ENCODE data around the gene SLC33A1. TPM values are rescaled to one million over a fixed set of nuclear protein-coding genes. Genes with fewer than 3 reads are reported as not detected.

SLC33A1 gene
- total RNA-seq (2021; ENCODE audit: unreplicated experiment) (27.2 TPM), Bru-seq, nascent RNA (percentile 67 among the genes with signal in this experiment), BruChase-seq, experiment 1, labeled RNA remaining after a 2-hour chase (percentile 86 among the genes with signal in this experiment), BruChase-seq, experiment 2, labeled RNA remaining after a 6-hour chase (percentile 92 among the genes with signal in this experiment)
- polyA plus RNA-seq (2012; ENCODE audit: insufficient read length) = 13.7 TPM
- long read RNA-seq, full-length matches to known transcripts = 47 of 71 reads
- long read RNA-seq, partial matches to known transcripts = 4 of 71 reads
- long read RNA-seq, other reads (novel, unspliced or antisense) = 20 of 71 reads

DNA sequence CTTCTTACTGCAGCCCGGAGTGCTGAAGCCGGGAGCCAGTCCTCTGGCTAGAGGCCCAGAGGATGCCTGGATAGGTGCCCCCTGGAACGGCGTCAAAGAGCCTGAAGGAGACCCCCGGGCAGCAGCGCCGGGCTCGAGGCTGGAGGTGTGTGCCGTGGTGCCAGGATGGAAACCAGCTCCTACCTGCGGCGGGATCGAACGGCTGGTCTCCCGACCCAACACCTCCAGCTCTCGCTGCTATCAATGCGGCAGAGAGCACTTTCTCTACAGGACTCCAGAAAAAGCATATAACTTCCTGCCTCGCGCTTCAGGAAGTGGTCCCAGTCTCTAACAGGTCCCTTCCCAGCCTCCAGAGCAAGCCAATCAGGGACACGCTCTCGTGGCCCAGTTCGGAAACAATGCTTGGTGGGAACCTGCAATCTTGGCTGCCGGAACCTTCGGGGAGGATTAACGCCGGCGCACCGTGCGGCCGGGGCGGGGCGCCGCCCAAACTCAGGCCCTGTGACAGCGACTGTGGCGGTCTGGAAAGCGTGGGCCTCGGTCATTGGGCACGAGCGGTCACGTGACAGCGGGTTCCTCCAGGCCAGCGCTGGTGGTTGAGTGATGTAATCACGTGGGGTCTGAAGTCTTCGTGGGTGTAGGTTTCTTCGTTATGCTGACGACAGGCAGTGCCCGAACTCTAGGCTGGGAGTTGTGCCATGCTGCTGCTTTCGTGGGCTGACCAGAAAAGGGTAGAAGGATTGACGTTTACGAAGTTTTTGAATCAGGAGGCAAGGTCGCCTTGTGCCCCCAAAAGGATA lies at the start of gene SLC33A1:
SLC33A1 (minus strand) TSS at position 287 of the 800 bp plus-strand sequence. CDS start 430 bp downstream, outside the sequence.
- H3K36me3 ChIP-seq (ENCODE audit: control insufficient read depth, insufficient read depth, low read length) = peaks cover 3% of the 10 kb centered on the region; the same call in 1 of the 2 replicates
- H3K4me3 ChIP-seq (ENCODE audit: low read depth in 2 of 2, low read length in 2 of 2) = peak within 1 kb of the TSS; percentile 83 to 89
- peak; percentile 98 for ATAC-seq
- DNase-seq (ENCODE audit: low read depth, low spot score) = peak; percentile 97
- H3K27me3 ChIP-seq (ENCODE audit: control insufficient read depth, insufficient read depth, low read length) = no peaks in the 10 kb centered on the region
- TF ChIP-seq, protein P1, sequence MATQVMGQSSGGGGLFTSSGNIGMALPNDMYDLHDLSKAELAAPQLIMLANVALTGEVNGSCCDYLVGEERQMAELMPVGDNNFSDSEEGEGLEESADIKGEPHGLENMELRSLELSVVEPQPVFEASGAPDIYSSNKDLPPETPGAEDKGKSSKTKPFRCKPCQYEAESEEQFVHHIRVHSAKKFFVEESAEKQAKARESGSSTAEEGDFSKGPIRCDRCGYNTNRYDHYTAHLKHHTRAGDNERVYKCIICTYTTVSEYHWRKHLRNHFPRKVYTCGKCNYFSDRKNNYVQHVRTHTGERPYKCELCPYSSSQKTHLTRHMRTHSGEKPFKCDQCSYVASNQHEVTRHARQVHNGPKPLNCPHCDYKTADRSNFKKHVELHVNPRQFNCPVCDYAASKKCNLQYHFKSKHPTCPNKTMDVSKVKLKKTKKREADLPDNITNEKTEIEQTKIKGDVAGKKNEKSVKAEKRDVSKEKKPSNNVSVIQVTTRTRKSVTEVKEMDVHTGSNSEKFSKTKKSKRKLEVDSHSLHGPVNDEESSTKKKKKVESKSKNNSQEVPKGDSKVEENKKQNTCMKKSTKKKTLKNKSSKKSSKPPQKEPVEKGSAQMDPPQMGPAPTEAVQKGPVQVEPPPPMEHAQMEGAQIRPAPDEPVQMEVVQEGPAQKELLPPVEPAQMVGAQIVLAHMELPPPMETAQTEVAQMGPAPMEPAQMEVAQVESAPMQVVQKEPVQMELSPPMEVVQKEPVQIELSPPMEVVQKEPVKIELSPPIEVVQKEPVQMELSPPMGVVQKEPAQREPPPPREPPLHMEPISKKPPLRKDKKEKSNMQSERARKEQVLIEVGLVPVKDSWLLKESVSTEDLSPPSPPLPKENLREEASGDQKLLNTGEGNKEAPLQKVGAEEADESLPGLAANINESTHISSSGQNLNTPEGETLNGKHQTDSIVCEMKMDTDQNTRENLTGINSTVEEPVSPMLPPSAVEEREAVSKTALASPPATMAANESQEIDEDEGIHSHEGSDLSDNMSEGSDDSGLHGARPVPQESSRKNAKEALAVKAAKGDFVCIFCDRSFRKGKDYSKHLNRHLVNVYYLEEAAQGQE (IDR thresholded peaks at IDR 0.05; ENCODE audit: insufficient read depth in 1 of 2, low read depth in 2 of 2, low read length in 1 of 2) = peak in 1 of 2 experiments; percentile 73; a peak in 1 of 4 replicates
- TF ChIP-seq, protein P2, sequence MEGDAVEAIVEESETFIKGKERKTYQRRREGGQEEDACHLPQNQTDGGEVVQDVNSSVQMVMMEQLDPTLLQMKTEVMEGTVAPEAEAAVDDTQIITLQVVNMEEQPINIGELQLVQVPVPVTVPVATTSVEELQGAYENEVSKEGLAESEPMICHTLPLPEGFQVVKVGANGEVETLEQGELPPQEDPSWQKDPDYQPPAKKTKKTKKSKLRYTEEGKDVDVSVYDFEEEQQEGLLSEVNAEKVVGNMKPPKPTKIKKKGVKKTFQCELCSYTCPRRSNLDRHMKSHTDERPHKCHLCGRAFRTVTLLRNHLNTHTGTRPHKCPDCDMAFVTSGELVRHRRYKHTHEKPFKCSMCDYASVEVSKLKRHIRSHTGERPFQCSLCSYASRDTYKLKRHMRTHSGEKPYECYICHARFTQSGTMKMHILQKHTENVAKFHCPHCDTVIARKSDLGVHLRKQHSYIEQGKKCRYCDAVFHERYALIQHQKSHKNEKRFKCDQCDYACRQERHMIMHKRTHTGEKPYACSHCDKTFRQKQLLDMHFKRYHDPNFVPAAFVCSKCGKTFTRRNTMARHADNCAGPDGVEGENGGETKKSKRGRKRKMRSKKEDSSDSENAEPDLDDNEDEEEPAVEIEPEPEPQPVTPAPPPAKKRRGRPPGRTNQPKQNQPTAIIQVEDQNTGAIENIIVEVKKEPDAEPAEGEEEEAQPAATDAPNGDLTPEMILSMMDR (IDR thresholded peaks at IDR 0.05) = no peak
- peak; percentile 65; the same call in 1 of the 2 replicates for TF ChIP-seq TCF7L2 (IDR thresholded peaks at IDR 0.05; ENCODE audit: low read depth, low read length)
- TF ChIP-seq SIN3A (IDR thresholded peaks at IDR 0.05; ENCODE audit: borderline replicate concordance, insufficient read depth, low read depth, low read length) = 0 out of 2 replicates have a peak, but pooled peaks have one; percentile 30
- TF ChIP-seq POLR2AphosphoS5 (IDR thresholded peaks at IDR 0.05; ENCODE audit: low read depth, low read length) = peak; percentile 94
- CTCF ChIA-PET = interaction anchor here (2.2 kb wide), 1 partner anchor 48 kb away, joined by 9 read pairs; the partner anchor contains the start of gene C3orf33
- H3K4me1 ChIP-seq (ENCODE audit: control insufficient read depth, insufficient read depth, low read length) = 0 out of 2 replicates have a peak, but pooled peaks cover 8% of the 10 kb centered on the region
- intact Hi-C loops (cut with micrococcal nuclease; ENCODE audit: unreplicated experiment) (loop anchor here (5.0 to 10.0 kb wide), 2 partner anchors 47 to 500 kb away; partner anchors contain the start of gene C3orf33), in situ Hi-C loops (cut with HindIII; ENCODE audit: low pct_unique_long_range_greater_than_20kb, low sequenced_read_pairs) (no loop called here)
- H3K9me3 ChIP-seq (ENCODE audit: control insufficient read depth, insufficient read depth, low read depth, low read length) = no peaks in the 10 kb centered on the region
- H3K27ac ChIP-seq (ENCODE audit: low read length) = peak within 1 kb of the TSS; percentile 98
- POLR2A ChIA-PET = no interaction called here
- no TSS peak for BruUV-seq (replicated peaks)

DNA sequence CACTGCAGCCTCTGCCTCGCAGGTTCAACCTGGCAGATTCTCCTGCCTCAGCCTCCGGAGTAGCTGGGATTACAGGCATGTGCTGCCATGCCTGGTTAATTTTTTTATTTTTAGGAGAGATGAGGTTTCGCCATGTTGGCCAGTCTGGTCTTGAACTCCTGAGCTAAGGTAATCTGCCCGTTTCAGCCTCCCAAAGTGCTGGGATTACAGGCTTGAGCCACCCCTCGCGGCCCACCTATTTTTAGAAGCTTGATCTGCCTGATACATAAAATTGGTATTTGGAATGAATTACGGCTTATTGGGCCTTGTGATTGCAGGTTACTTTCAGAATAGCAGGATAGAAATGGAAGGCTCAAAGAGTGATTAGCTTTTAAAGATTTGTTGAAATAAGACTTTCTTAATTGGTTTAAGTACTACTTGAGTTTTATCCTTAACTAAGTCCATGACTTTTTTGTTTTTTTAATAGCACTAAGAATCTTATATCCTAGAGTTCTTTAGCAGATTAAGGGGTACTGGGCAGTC lies 41.2 kb upstream of the SLC33A1 start:
- no peak overlapping the region for H3K4me3 ChIP-seq (ENCODE audit: low read depth in 2 of 2, low read length in 2 of 2)
- ATAC-seq = no peak
- no peaks in the 10 kb centered on the region for H3K9me3 ChIP-seq (ENCODE audit: control insufficient read depth, insufficient read depth, low read depth, low read length)
- intact Hi-C loops (cut with micrococcal nuclease; ENCODE audit: unreplicated experiment) = no loop called here
- ChIA-PET CTCF (no interaction called here), POLR2A (no interaction called here)
- in situ Hi-C loops (cut with HindIII; ENCODE audit: low pct_unique_long_range_greater_than_20kb, low sequenced_read_pairs) = no loop called here
- TF ChIP-seq POLR2AphosphoS5 (IDR thresholded peaks at IDR 0.05; ENCODE audit: low read depth, low read length) (no peak), TCF7L2 (IDR thresholded peaks at IDR 0.05; ENCODE audit: low read depth, low read length) (no peak), SIN3A (IDR thresholded peaks at IDR 0.05; ENCODE audit: borderline replicate concordance, insufficient read depth, low read depth, low read length) (no peak)
- TF ChIP-seq, protein P1 (IDR thresholded peaks at IDR 0.05; ENCODE audit: insufficient read depth in 1 of 2, low read depth in 2 of 2, low read length in 1 of 2) = no peak
- TF ChIP-seq, protein P2 (IDR thresholded peaks at IDR 0.05) = no peak
- H3K4me1 ChIP-seq (ENCODE audit: control insufficient read depth, insufficient read depth, low read length) = no peaks in the 10 kb centered on the region; the same call in 1 of the 2 replicates
- no peaks in the 10 kb centered on the region for H3K27me3 ChIP-seq (ENCODE audit: control insufficient read depth, insufficient read depth, low read length)
- DNase-seq (ENCODE audit: low read depth, low spot score) = no peak
- no peak overlapping the region for H3K27ac ChIP-seq (ENCODE audit: low read length)
- BruUV-seq (replicated peaks) = no TSS peak
- H3K36me3 ChIP-seq (ENCODE audit: control insufficient read depth, insufficient read depth, low read length) = peaks cover 18% of the 10 kb centered on the region
